Esophagus mucosa (tissue), 1 donor: ENCODE results near the gene TAGLN. TPM values are rescaled to one million over a fixed set of nuclear protein-coding genes. Genes with fewer than 3 reads are reported as not detected.

Experiments
- ATAC-seq: fragments of 200-7000 bp; cut with Tn5 transposase; one replicate; pipeline ENCODE4 v1.9.1; 2020
- total RNA-seq: library from RNA; stranded (reverse); gene quantifications from one replicate; pipeline ENCODE4 v1.2.4, GENCODE V29; 2023
- donor health status: DM: yes; HTN: yes; CAD: no.

Gene TAGLN
- total RNA-seq, 1 donor from 2014 or later: 55.9 TPM

DNA sequence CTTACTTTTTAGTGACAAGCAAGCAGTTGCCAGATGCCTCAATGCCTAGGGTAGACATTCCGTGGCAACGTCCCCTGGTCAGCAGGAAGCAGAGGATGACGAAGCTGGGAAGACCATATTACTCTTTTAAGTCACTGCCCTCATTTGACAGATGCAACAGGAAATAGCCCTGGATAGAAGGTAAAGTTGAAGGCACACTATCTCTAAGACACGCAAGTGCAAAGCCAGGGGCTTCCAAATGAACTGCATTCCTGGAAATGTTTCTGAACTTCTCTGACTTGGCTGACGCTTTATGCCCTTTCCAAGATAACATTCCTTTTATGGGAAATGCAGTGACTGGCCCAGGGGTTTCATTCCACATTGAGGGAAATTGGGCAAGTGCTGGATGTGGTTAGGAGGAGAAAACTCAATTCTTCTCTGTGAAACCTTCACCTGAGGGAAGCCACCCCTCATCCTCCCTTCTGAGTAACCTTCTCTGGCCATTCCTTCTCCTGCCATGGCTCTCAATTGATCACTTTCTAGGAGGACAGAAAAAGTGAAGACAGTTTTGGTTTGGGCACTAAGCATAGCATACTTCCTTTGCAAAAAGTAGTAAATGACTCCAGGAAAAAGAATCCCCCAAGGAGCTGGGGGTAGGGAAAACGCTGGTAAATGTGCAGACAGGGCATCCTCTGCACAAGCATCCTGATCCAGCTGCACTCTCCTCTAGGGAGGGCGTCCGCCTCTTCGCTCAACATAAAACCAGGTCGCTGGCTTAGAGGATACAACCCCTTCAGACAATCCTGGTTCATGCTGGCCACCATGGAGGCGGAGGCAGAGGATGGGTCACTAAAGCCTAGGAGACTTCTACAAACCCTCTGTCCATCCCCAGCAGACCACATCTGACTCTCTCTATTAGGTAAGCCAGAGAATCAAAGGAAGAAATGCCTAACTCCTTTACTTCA is 18.2 kb downstream of the TAGLN start:
- no peak for ATAC-seq

DNA sequence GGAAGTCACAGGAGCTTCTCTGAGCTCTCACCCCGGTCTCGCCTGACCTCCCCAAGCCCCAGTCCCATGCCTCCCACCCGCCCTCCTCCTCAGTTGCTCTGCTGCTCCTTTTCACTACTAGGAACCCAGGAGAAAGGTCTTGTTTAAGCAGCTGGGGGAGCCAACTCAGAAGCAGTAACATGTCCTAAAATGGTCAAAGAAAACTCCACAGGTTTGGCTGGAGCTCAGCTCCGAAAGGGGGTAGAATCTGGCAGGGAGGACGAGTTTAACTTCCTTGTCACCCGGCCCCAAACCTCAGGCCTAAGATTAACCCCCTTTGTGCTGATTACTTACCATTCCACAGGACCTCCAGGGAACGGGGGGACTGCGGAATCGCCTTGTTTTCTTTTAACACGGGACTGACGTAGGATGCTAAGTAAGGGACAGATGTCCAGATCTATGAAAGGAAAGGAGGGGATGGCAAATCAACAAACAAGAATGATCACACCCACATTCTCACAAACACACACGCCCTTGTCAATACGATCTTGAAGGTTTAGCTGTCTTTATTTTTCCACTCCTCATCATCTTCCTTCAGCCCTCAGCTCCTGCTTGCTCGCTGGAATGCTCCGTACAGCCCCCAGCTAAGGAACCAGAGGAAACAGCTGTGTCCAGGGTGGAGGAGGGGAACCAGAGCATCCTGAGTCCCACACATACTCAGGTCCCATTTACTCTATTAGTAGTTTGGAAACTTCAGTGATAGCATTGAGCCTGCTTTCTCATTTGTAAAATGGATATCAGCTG is 19.2 kb downstream of the TAGLN start:
- ATAC-seq: no peak

DNA sequence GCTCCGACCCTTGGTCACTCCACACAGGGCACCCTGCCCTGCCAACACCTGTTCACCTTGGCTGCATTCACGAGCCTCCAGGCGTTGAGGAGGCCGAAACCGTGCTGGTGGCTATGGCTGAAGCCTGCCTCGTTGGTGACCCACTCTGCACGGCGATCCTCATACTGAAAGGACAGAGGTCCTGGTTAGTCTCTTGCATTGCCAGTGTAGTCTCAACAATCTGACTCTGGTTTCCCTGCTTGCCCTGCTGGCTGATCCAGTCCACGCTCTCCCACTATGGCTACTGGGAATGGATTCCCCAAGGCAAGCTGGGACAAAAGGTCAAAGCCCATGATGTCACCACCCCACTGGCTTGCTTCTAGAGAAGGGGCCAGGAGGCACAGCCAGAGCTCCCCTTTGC is 19.8 kb downstream of the TAGLN start:
- no peak for ATAC-seq

DNA sequence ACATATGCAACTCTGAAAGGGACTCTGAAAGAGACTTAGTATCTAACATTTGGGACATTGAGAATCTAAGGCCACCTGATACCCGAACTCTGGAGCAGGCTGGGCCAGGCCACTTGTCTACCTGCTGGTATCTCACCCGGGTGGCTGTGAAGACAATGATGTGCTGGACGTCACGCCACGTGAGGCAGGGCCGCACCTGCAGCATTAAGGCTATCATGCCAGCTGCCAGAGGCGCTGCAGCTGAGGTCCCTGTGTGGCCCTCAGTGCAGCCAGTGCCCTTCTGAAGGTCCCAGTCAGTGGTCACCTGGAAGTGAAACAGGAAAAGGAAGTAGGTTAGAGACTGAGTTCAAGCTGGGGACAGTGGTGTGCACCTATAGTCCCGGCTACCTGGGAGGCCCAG is 20.3 kb downstream of the TAGLN start:
- no peak for ATAC-seq

DNA sequence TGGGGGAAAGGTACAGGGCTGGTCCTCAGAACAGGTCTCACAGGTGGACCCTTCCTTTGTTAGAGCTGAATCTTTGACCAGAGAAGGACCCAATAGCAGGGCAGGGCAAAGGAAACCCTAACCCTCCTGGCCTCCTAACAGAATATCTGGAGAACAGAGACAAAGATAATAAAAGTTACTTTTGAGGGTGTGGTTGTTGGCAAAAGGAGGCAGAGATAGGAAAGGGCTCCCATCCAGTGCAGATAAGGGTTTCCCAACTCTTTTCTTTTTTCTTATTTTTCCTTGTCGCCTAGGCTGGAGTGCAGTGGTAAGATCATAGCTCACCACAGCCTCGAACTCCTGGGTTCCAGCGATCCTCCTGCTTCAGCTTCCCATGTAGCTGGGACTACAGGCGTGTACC is 20.8 kb downstream of the TAGLN start:
- ATAC-seq: no peak

DNA sequence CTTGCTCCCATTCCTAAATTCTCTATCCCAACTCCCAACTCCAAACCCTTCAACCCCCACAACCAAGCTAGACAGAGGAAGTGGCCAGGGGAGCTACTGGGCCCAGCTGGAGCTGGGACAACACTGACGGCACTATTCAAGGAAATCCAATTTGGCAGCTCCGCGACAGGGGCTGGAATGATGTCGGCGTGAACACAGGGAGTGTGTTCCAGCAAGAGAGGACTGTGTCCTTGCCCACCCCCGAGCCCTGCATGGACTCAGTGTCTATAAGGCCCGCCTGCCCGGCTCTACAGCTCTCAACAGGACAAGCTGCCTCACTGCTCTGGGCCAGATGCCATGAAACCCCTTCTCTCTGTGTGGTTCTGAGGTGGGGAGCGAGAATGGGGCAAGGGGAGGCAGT is 21.4 kb downstream of the TAGLN start:
- ATAC-seq: no peak

DNA sequence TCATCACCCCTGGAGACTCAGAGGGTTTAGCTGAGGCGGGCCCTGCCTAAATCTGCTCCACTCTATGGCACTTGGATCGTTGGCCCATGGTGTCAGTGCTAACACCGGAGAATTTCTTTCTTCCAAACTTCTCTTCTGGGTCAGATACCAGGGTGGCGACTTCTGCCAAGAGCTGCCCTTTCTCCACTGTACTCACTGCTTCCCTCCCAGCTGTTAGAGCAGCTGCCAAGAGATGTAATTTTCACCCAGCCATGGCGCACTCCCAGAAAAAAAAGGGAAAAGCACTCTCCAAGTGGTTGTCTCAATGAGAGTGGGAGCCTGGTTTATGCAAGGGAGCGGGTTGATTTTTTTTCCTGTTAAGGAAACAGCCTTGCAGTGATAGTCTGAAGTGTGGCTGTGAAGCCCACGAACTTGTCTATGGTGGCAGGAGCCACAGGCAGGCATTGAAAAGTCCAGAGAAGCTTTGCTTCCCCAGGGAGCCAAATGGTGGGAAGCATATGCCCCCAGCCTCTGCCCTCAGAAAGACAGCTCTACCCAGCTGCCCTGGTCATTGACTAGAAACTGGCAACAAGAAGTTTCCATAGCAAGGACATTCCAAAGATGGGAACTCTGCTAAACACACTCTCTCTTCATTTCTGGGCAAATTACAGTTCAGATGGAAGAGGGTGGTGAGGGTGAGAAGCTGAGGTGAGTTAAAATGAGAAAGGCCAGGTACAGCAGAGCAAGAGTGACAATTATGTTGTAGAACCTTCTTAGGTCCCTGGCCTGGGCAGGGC is 22.0 kb downstream of the TAGLN start:
- ATAC-seq: no peak

DNA sequence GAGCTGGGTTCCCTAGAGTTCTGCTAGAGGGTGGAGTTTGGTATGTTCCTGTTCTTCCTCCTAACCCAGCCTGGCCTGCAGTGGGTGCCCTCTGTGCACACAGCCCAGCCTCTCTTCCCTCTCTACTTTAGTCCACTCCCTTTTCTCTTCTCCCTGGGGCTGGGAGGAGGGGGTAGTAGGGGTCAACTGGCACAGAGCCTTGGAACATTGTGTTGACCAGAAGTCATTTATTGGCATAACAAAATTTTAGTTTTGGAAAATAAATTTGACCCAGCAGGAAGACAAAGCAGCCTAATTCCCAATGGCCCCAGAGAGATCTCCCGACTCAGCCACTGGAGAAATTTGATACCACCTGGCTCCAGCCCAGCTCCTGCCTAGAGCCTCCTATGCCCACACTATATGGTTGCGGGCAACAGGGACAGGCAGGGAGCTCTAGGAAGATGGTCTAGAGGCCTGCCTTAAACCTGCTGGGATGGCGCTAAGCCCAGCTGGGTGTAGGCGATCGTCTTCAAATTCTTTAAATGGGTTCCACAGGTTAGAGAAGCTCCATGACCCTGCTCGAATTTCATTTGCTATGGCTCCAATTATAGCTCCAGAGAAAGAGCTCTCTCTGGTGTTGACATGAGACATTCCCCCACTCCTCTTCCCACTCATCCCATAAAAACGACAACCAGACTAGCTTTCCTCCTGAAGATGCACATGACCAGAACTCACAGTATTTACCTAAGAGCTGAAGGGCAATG is 22.8 kb downstream of the TAGLN start:
- ATAC-seq: peak; percentile 38

DNA sequence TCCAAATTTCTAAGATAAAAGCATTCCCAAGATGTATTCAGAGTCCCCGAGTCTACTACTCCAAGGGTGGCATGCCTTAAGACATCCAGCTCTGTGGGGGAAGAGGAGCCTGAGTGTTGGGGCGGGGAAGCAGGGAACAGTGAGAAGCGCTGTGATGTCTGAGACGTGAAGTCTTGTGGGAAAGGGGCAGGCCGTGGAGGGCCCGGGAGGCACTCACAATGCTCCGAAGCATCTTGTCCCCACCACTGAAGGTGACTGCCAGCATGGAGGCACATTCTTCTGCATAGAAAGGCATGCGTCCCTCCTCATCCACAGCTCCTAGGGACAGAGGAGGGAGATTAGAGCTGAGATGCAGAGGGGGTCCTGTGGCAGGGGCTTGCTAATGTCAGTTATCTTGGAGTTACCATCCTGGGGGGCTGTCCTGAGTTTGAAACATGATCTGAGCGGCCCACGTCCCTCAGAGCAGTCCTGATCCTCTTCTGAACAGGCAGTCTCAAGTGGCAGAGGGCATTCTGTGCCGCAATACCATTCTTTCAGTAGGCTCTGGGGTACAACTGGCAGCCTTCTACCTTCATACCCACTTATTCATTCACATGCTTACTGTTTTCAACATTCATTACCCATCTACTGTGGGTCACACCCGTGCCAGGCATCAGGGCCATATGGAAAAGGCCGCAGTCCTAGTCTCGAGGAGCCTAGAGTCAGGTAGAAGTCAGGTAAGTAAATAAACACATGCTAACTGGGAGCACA is 24.0 kb downstream of the TAGLN start:
- no peak for ATAC-seq

DNA sequence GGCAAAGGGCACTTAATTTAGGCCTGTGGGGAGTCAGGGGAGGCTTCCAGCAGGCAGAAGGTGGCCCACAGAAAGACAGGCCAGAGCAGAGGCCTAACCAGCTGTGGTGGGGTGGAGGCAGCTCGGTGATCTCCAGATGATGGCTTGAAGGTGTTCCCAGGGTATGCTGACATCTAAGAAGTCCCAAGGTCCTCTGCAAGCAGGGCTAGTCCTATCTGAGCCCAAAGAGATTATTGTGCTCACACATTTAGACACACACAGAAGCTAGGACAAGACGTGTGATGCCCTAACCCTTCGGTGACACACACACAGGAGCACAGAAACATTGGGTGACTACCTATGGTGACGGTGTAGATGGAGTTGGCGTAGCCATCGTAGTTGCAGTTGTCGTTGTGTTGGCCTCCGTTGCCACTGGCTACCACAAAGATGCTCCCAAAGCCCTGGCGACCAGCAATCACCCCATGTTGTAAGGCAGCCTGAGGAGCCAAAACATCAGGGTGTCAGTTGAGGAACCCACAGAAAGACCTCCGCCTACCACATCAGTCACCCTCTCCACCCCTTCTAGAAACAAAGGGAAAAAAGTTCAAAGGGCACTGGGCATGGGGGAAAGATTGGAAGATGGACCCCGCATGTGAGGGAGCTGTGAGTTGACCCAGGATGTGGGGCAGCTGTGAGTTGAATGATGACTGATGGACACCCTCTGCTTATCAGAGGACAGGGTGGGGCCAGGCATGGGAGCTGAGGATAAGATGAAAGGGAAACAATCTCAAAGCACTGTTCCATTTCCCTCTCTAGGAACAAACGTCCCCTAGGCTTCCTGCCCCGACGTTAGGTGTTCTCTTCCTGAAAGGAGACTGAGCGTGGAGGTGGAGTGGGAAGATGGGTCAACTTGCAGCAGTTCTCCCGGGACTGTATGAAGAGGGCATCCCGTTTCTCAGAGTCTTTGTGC is 24.8 kb downstream of the TAGLN start:
- no peak for ATAC-seq

DNA sequence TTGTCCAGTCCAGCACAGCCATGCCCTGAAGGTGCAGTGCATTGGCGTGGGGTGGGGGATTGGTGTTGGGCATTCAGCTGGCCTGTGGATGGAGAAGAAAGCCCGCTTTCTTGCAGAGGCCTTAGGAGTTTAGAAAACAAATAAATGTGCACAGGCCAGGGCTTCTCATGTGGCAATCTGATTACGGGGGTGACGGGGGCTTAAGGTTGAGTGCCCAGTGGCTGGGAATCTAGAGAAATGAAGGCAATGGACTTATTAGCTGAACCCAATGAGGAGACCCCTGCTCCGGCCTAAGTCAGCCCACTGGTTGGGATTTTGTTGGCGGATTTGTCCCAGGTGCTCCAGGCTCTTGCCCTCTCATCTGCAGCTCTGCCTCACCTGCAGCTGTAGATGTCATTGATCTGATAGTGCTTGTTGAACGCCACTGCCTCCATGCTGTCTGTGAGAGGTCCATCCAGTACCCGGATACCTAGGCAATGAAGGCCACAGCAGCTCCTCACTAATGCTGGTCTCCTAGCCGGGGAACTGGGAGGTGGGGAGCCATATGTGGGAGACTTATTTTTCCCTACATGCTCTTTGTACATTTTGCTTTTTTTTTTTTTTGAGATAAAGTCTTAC is 26.5 kb downstream of the TAGLN start:
- no peak for ATAC-seq

DNA sequence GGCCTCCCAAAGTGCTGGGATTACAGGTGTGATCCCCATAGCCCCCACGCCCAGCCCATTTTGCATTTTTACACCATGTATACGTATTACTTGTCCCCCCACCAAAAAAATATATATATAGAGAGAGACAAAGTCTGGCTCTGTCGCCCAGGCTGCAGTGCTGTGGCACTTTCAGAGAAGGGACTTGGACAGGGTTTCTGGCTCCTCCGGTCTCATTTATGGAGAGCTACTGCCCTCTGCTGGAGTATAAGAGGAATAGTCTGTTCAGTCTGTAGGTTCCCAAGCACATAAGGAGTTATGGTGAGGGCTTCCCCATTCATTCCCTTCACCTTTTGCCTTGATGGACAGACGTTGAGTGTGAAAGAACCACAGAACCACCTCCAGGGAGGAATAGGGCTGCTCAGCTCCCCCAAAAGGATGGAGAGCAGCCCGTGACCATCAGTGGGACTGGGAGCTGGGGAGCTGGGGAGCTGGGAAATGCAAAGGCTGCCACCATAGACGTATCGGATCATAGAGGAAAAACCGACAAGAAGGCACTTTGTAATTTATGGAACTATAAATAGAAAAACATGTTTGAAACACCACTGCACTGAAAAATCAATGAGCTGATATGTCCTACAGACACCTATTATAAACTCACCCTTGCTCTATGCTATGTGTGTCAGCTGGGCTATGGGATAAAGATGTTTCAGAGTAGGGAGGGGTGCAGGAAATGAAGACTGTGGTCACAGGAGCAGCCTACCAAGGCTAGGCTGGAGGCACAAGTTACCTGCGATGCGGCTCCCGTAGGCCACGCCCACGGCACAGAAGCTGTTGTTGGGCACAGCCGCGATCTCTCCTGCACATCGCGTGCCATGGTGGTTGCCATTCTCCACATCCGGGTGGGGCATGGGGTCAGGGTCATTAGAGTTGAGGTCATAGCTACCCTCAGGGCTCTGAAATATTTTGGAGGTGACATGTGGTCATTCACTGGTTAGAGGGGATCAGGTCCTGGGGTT is 27.5 kb downstream of the TAGLN start:
- peak; percentile 78 for ATAC-seq

DNA sequence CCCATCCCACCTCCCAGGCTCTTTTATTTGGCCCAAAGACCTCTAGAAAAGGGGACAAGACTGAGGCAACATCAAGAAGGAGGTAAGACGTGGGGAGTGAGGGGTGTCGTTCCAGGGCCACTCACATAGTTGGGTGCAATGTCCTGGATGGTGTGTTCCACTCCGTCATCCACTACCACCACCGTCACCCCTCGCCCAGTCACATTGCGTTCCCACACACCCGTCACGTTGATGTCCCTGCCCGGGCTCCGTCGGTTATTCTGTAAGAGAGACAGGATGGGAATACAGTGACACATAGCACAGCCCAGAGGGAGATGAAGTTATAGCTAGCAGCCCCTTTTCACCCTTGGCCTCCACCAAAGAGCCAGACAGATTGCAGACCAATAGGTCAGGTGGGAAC is 28.9 kb downstream of the TAGLN start:
- no peak for ATAC-seq

DNA sequence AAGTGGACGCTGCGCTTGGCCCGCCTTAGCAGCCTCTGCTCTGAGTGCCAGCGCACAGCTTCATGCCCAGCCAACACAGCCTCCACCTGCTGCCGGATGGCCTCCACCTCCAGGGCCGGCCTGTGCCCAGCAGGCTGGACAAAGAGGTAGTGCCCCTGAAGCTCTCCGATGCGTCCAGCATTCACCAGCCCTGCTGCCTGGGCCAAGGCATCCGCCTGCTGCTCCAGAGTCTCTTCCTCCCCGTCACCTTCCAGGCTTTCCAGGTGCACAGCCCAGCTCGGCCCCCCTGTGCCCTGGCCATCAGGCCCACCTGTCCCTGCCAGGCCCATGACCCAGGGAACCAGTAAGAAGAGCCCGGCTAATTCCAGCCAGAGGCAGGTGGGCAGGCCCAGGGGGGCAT is 30.2 kb downstream of the TAGLN start:
- no peak for ATAC-seq

DNA sequence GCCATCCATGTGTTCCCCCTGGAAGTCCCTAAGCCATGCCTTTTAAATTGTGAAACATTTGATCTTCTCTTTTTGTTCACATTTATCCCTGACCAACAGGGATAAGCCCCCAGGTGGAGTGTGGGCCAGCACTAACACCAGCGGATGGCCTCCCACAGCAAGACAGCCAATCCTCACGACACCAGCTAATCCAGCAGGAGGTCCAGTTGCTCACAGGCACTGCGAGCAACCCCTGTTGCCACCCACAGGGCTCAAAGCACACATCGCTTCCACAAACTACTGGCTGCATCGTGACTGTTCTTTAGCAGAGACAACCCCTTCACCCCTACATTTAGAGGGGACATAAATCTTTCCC is 30.7 kb downstream of the TAGLN start:
- ATAC-seq: no peak

DNA sequence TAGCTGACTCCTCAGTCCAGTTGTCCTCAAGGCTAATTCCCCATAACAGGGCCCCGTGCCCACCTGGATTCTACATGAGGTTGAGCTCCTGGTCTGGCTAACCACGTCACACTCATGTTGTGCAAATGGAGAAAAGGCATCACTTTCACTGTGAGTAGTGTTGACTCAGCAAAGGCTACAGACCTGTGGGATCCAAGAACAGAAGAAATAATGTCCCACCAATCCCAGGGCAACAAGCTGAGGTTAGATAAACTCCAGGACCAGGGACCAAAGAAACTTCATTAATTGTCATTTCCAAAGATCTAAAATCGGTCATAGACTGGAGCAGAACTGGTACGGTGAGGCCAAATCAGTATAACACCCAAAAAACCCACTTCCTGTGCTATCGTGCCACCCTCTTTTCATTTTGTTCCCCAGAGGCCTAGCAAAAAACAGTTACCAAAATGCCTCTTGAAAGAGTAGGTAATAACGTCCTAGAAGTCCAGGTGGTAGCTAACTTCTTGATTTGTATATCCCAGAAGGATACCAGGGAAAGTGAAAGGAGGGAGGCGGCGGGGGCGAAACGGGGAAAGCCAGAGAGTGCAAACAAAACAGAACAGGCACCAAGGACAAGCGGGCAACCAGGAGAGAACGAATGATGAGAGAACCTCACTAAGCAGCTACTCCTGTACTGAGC is 31.3 kb downstream of the TAGLN start:
- no peak for ATAC-seq

DNA sequence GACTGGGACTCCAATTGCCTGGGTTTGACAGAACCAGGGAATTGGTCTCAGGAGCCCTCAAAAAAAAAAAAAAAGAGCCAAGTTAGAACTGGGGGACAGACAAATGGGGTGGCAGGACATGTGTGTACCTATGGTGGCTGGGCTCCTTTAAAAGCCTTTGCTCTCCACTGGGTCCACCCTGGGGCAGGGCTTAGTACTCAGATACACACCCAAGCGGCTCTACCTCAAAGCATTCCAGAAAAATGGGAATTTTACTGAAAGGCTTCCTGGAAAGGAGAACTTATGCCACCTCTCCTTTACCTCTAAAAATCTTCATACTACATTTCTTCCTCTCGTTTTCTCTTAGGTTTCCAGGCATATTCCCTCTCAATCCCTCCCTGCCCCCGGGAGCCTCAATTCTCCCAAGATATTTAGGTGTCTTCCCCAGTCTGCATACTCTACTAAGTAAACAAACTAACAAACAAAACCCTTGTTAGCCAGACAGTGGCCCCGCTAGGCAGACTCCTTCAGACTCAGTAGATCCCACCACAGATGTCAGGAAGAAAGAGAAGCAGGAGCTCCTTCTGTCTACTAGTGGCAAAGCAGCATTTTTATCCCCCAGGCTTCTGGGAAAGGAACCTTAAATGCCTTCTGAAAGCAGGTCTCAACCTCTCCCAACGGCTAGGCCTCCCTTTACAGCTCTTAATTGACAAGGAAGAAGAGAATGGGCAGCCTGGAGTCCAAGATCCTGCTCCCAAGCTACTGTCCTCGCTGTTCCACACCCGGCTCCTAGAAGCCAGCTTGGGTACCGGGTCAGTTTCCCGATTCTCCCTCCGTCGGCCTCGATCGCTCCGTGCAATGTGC is 32.0 kb downstream of the TAGLN start:
- no peak for ATAC-seq
